HG03108 (cell line): ENCODE measurements around the gene AGER.
"Not testable (repeated sequence)": the region's sequence is repeated elsewhere in the genome, so short reads cannot be mapped to it uniquely, and the experiment has no call there.

Experiments
- ATAC-seq: cut with Tn5 transposase; IDR thresholded peaks from one replicate; pipeline ENCODE4 v1.9.1; 2021; ENCODE audit warnings: moderate library complexity; ENCODE audit not compliant: unreplicated experiment

AGER gene

DNA sequence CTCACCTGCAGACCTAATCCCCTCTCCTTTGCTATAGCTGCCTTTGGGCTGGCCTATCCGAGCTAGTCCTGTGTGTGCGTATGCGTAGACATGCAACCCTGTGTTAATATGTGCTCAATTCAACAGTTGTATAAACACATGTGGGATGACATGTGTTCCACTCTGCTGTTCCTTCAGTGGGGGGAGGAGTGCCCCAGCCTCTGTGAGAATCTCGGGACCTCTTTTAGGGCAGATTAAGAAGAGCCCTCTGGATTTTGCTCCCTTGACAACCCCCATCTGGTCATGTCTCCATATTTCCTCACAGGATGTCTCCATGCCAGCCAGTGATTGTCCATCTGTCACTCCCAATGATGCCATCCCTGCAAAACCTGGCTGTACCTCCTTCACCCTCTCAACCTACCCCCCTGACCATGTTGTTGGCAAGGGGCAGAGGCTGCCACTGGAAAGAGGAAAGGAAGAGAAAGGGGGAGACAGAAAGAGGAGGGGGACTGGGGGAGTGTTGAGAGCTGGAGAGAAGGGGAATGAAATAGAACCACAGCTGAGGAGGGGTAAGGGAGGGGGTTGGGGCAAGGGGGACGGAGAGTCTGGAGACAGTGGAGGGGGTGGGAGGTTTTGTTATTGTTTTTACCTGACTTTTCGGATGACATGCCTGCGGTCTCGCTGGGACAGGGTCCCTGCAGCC lies 32.7 kb downstream of the AGER start:
- ATAC-seq, result no peak

DNA sequence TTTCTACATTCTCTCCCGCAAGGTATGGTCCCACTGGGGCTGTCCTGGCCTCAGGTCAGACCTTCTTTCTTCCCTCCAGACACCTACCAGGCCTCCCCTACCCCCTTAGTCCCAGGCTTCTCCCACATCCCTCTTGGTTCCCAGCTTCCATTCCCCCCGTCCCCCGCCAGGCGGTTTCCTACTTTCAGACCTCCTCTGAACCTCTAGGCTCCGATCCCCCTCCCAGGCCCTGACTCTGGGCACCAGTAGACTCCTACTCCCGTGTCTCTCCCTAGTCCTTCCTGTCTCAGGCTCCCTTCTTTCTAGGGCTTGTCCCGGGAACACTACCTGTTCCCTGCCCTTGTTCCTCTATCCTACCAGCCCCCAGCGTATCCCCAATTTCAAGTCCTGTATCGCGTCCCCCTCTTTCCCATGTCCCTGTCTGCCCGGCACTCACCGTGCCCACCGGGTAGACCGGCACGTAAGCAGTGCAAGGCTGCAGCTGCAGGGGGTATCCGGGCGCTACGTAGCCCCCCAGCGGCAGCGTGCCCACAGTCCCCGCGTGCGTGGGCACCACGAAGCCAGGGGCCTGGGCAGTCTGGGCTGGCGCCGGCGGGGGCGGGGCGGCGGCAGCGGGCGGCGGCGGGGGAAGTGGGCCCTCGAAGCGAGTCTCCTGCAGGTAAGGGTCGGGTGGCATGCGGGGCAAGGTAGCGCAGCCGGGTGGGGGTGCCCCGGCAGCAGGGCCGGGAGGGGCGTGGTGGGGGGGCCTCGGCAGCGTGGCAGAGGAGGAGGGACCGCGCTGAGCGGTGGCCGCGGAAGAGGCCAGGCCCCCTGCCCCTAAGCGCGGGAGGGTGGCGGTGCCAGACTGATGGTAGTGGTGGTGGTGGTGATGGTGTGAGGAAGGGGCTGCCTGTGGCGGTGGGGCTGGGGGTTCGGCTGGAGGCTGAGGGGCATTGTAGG lies 33.9 kb downstream of the AGER start:
- ATAC-seq, result no peak

DNA sequence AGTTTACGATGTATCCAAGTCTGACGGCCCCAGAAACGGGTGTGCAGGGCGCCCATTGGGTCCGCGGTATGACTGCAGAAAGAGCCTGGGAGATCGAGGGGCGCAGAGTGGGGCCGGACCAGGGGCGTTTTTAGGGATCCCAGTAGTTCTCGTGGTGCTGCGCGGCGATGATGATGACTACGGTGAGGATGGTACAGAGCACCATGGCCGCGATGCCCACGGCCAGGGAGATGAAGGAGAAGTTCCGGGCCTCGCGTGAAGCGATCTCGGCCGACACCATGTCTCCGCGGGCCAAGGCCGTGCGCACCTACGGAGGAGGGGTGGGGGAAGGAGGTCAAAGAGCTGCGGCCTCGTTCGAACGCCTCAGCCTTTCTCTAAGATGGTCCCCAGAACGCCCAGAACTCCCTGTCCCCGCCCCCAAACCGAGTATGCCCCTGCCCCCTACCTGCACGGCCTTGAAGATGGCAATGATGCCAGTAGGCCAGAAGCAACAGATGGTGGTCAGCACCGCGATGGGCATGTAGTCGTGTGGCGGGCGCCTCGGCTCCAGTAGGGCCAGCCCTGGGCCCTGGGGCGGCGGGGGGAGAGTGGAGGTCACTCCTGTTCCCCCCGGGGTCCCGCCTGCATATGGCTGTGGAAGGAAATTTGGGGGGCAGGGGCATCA lies 34.8 kb downstream of the AGER start:
- no peak for ATAC-seq

DNA sequence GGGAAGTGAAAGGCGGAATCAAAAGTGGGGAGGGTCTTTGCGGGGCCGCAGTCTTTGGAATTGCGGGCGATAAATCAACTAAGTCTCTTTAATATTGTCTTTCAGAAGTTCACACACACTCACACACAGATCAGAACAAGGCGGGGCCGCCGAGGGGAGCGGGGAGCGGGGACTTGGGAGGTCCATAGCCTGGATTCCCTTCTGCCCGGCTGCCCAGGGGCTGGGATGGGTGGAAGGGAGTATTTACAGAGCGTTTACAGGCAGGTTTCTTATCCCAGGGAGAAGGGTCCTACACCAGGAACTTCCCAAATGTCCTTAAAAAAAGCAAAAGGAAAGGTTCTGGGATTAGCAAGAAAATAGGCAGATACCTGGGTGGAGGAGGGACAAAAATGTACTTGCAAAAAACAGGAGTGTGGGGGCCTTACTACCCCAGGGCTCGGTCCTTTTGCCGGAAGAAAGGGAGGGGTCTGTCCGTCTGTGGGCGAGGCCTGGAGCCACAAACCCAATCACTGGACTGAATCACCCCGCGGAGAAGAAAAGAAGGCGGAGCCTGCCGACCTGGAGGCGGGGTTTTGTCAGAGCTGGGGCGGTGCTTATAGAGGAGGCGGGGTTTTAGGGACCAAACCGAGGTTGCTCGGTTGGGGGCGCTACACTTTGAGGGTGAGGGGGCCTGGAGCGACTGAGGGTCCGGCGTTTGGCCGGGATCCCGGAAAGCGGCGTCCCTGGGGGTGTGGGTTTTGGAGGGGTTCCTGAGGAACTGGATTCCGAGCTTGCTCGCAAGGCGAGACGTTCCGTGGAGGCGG lies 35.6 kb downstream of the AGER start:
- ATAC-seq, result no peak

DNA sequence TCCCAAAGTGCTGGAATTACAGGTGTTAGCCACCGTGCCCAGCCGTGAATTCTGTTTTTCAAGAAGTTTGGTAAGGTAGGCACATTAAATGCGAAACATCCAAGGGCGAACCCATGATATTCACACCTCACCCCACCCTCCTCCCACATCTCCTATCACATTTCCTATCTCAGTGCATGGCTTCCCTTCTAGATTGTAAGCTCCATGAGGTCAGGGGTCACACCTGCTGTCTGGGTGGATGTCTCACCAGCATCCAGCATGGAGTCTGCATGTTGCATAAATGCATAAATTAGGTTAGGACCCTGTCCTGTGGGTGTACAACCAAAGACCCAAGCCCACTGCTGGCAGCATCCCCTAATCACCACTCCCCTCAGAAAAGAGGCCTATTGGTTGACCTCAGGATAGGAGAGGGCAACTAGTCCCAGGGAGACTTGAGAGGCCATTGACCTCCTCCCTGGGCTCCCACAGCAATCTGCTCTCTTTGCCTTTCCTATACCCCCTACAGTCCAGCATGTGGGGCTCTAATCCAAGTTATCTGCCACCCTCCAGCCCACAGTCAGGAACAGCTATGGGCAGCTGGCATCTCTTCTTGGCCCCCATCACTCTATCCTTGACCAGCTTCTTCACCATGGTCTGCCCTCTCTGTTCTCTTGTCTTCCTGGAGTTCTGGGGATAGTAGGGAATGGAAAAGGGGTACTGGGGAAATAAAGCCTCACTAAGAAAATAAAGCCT lies 36.5 kb downstream of the AGER start:
- no peak for ATAC-seq

DNA sequence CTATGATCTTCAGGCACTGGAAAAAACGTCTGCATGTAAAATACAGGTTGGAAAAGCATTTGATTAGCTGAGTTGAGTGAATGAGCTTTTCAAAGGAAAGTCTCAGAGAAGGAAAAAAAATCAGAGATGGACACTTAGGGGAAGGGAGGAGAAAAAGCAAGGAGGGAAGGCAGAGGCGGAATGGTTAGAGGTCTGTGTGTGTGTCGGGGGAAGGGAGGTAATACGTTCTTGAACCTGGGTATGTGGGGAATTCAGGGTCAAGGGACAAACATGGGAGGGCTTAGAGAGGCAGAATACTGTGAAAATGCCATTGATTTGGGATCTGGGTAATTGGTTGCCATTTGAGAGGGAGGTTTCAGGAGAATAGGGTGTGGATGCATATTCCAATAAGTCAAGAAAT lies 37.4 kb downstream of the AGER start:
- no peak for ATAC-seq

DNA sequence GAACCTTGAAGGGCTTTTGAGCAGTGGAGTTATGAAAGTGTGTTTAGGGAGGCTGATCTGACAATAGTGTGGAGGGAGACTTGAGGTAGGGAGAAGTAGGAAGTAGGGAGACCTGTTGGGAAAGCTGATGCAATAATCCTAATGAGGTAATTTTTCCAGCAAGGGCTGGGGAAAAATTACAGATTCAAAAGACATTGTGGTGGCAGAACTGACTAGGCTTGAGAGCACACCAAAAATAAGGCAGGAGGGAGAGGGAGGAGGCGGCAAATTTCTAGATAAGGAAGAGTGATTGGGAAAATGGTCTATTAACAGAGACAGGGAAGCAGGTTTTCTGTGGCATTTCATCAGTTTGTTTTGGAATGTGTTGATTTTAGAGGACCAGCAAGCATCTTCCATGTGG lies 37.8 kb downstream of the AGER start:
- ATAC-seq, result no peak

DNA sequence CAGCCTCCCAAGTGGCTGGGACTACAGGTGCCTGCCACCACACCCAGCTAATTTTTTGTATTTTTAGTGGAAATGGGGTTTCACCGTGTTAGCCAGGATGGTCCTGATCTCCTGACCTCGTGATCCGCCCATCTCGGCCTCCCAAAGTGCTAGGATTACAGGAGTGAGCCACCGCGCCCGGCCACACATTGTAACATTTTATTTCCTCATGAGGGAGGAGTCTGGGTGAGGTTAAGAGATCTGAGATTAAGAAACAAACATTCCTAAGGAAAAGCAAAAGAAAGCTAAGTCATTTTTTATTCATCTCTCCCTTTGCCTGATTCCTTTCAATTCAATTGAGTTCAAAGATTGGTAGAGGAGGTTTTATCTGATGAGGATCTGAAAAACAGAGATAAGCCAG lies 39.8 kb downstream of the AGER start:
- ATAC-seq, result not testable (repeated sequence)

DNA sequence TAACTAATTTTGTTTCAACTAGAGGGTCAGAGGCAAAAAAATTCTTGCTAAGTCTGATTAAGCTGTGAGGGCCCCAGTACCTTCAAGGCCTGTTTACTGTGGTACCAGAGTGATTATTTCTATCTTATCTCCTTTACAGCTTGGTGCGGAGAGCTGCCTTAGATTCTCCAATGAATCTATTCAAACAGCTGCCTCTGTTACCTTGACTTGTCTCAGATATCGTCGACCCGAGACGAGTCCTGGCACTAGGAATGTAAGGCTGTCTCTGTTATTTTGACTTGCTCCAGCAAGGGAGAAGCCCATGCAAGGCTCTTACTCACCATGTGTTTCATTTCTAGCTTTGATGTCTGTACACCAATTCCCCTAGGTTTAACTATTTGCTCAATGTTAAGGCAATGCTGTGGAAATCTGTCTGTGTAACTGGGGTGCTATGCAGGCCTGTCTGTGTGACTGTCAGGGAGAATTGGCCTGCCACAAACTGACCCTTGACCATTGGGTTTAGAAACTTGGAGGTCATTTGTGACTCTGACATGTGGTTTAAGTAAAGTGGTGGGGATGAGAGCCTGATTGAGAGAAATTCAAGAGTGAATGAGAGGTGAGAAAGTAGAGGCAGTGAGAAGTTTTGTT lies 43.5 kb downstream of the AGER start:
- no peak for ATAC-seq

DNA sequence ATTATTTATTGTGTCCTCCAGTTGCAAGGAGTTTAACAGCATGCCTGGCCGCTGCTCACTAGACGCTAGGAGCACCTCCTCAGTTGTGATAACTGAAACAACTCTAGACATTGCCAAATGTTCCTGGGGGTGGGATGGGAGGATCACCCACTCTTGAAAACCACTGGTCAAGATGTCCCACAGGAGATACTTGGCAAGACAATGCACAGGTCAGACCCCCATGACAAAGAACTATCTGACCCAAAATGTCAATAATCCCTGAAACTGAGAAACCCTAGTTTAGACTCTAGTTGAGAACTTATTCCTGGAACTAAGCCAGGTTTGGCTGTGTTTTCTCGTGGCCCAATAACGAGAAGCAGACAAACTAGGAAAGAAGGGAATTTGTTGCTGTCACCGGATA lies 44.5 kb downstream of the AGER start:
- ATAC-seq, result no peak

DNA sequence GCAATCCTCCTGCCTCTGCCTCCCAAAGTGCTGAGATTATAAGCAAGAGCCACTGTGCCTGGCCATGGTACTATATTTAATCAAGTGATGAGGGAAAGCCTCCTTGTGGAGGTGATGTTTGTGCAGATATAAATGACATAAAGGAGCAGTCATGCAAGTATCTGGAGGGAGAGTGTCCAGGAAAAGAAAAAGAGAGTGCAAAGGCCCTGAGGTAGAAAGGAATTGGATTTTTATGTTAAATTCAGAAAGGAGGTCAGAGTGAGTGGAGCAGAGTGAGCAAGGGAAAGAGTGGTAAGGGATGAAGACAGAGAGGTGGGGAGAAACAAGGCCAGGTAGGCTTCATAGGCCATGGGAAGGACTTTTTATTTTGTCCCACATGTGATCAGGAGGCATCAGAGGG lies 46.6 kb downstream of the AGER start:
- no peak for ATAC-seq

DNA sequence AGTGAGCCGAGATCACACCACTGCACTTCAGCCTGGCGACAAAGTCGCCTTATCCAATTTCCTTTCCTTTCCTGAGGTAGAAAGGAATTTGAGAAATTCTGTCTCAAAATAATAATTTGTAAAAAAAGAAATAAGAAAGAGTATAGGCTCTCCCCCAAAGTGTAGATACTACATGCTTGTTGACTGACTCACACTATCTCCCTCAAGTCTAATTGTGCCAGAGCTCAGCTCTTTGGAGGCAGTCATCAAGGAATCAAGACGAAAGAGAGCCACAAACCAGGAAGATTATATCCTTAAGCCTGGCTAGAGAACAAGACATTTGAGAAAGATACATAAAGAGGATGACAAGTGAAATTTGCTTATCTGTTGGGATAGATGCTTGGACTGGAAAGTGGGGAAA lies 50.3 kb downstream of the AGER start:
- ATAC-seq, result no peak

DNA sequence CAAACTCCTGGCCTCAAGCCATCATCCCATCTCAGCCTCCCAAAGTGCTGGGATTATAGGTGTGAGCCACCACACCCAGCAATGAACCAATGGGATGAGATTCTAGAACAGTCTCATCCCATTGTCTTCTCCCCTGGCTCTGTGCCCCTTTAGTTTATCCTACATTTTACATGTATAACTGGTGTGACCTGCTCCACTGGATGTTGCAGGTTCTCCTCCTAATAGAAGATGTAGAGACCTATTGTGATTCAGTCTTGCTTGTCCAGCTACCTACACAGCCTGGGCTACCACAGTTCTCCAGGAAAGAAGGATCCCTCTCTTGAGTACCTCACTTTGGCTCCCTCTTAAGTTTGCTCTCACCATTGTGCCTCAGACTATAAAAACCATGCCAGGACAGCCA lies 51.9 kb downstream of the AGER start:
- no peak for ATAC-seq

DNA sequence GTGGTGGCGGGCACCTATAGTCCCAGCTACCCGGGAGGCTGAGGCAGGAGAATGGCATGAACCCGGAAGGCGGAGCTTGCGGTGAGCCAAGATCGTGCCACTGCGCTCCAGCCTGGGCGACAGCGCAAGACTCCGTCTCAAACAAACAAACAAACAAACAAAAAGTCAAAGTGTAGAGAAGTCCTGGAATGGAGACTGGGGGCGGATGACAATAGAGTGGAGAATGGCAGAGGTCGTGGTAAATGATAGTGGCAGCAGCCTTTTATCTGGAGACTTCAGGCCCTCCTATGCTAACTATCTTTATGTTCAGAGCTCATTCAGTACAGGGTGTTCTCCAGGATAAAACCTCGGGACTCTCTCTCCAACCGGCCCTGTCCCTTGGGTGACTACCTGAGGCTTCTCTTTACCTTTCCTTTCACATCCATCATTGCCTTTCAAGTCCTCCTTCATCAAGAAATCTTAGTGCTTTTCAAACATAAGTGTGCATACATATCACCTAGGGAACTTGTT lies 52.6 kb downstream of the AGER start:
- ATAC-seq, result no peak
